ENCODE results near the gene THY1. TPM values are rescaled to one million over a fixed set of nuclear protein-coding genes. Genes with fewer than 3 reads are reported as not detected.
"Not testable (repeated sequence)": the region's sequence is repeated elsewhere in the genome, so short reads cannot be mapped to it uniquely, and the experiment has no call there.

THY1 gene
- under 1 TPM in 1 of 2 donors, not detected in 1; 0.20 TPM for total RNA-seq
- 0 reads per million in 2 donors for total RNA-seq

- Mint-ChIP-seq H3K27ac (peak within 1 kb of the TSS; percentile 82), H3K4me1 (peaks cover 27% of the 10 kb centered on the region), H3K36me3 (ENCODE audit: low read depth) (peaks cover 3% of the 10 kb centered on the region), H3K27me3 (peaks cover 62% of the 10 kb centered on the region), H3K4me3 (peak within 1 kb of the TSS; percentile 92)
- DNase-seq (no peak), ATAC-seq (peak; percentile 20)
- no peaks in the 10 kb centered on the region for H3K9me3 ChIP-seq (ENCODE audit: control insufficient read depth, low read length, poor library complexity, severe bottlenecking)
These were observed at the start of gene THY1 for GRCh38 chr11:119422809-119423508. Gene THY1 (minus strand): TSS chr11:119423172. CDS start chr11:119420905, 2,267 bp downstream.

GRCh38 chr11:119472186-119472855 lies 49.3 kb upstream of the THY1 start:
- DNase-seq = no peak
- H3K4me3 Mint-ChIP-seq = no peak overlapping the region
- H3K9me3 ChIP-seq (ENCODE audit: control insufficient read depth, low read length, poor library complexity, severe bottlenecking) = no peaks in the 10 kb centered on the region
- no peak overlapping the region for H3K27ac Mint-ChIP-seq
- ATAC-seq = no peak
- H3K27me3 Mint-ChIP-seq = peaks cover 74% of the 10 kb centered on the region
- peaks cover 9% of the 10 kb centered on the region for H3K36me3 Mint-ChIP-seq (ENCODE audit: low read depth)
- peaks cover 3% of the 10 kb centered on the region for H3K4me1 Mint-ChIP-seq

GRCh38 chr11:119471329-119471728 lies 48.4 kb upstream of the THY1 start:
- Mint-ChIP-seq H3K4me3 (no peak overlapping the region), H3K27me3 (peaks cover 68% of the 10 kb centered on the region)
- ATAC-seq = no peak

GRCh38 chr11:119470317-119471291 lies 47.6 kb upstream of the THY1 start:
- ATAC-seq = no peak
- Mint-ChIP-seq H3K36me3 (ENCODE audit: low read depth) (peaks cover 9% of the 10 kb centered on the region), H3K27me3 (peaks cover 63% of the 10 kb centered on the region), H3K4me3 (no peak overlapping the region), H3K27ac (no peak overlapping the region), H3K4me1 (no peaks in the 10 kb centered on the region)
- no peak for DNase-seq
- H3K9me3 ChIP-seq (ENCODE audit: control insufficient read depth, low read length, poor library complexity, severe bottlenecking) = no peaks in the 10 kb centered on the region

More at GRCh38 chr11:119471329-119471728, 48.4 kb upstream of the THY1 start:
- Mint-ChIP-seq H3K36me3 (ENCODE audit: low read depth) (peaks cover 9% of the 10 kb centered on the region), H3K4me1 (peaks cover 3% of the 10 kb centered on the region), H3K27ac (no peak overlapping the region)
- no peak for DNase-seq
- no peaks in the 10 kb centered on the region for H3K9me3 ChIP-seq (ENCODE audit: control insufficient read depth, low read length, poor library complexity, severe bottlenecking)

DNA sequence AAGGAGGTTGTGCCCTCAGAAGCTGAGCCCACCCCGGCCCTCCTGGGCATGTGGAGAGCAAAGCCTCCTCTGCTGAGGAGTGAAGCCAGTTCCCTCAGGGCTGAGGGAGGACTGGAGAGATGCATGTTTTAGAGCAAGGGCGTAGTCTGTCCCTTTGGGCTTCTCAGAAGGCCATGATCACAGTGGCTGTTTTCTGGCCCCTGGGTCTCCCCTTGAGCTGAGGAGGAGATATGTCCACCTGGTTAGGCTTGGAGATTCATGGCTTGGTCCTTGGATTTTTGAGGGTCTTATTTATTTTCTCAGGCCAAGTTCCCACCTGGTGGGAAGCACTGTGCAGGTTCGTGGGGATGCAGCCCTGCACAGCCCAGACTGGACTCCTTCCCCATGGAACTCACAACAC lies 46.5 kb upstream of the THY1 start:
- H3K27ac Mint-ChIP-seq = no peak overlapping the region
- H3K4me1 Mint-ChIP-seq = no peaks in the 10 kb centered on the region
- peaks cover 54% of the 10 kb centered on the region for H3K27me3 Mint-ChIP-seq
- H3K4me3 Mint-ChIP-seq = no peak overlapping the region
- peaks cover 7% of the 10 kb centered on the region for H3K36me3 Mint-ChIP-seq (ENCODE audit: low read depth)
- H3K9me3 ChIP-seq (ENCODE audit: control insufficient read depth, low read length, poor library complexity, severe bottlenecking) = no peaks in the 10 kb centered on the region
- DNase-seq (no peak), ATAC-seq (no peak)

GRCh38 chr11:119468511-119468910 lies 45.5 kb upstream of the THY1 start:
- H3K27ac Mint-ChIP-seq = no peak overlapping the region
- H3K4me3 Mint-ChIP-seq = no peak overlapping the region
- no peaks in the 10 kb centered on the region for H3K9me3 ChIP-seq (ENCODE audit: control insufficient read depth, low read length, poor library complexity, severe bottlenecking)
- H3K36me3 Mint-ChIP-seq (ENCODE audit: low read depth) = peaks cover 7% of the 10 kb centered on the region
- no peaks in the 10 kb centered on the region for H3K4me1 Mint-ChIP-seq
- ATAC-seq (no peak), DNase-seq (no peak)
- H3K27me3 Mint-ChIP-seq = peaks cover 51% of the 10 kb centered on the region

- Mint-ChIP-seq H3K27ac (no peak overlapping the region), H3K4me3 (no peak overlapping the region), H3K36me3 (ENCODE audit: low read depth) (peaks cover 3% of the 10 kb centered on the region), H3K27me3 (peaks cover 19% of the 10 kb centered on the region), H3K4me1 (no peaks in the 10 kb centered on the region)
- H3K9me3 ChIP-seq (ENCODE audit: control insufficient read depth, low read length, poor library complexity, severe bottlenecking) = no peaks in the 10 kb centered on the region
- no peak for DNase-seq
- ATAC-seq = no peak
These were observed 38.4 kb upstream of the THY1 start for GRCh38 chr11:119461229-119461963.

- H3K27me3 Mint-ChIP-seq = peaks cover 26% of the 10 kb centered on the region
- no peak for DNase-seq
- no peak overlapping the region for H3K27ac Mint-ChIP-seq
- ATAC-seq = no peak
- peaks cover 3% of the 10 kb centered on the region for H3K36me3 Mint-ChIP-seq (ENCODE audit: low read depth)
- no peaks in the 10 kb centered on the region for H3K9me3 ChIP-seq (ENCODE audit: control insufficient read depth, low read length, poor library complexity, severe bottlenecking)
- H3K4me3 Mint-ChIP-seq = no peak overlapping the region
- H3K4me1 Mint-ChIP-seq = no peaks in the 10 kb centered on the region
These were observed 37.6 kb upstream of the THY1 start for GRCh38 chr11:119460582-119460981.

DNA sequence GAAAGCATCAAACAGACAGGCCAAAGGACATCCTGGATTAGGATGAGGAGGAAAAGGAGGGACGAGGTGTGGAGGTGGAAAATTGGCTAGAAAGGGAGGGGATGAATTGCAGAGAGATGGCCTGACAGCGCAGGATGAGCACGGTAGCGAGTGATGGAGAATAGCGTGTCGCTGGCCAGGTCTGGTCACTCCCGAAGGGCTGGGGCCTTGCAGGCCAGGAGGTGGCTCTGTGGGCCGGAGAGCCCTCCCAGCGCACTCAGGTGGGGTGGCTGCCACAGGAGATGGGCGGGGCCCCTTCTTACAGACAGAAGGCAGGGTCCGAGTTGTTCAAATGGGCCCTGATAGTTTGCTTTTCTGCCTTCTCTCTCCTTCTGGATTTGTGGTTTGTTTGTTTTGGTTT lies 37.1 kb upstream of the THY1 start:
- H3K9me3 ChIP-seq (ENCODE audit: control insufficient read depth, low read length, poor library complexity, severe bottlenecking) = no peaks in the 10 kb centered on the region
- Mint-ChIP-seq H3K27ac (no peak overlapping the region), H3K4me3 (no peak overlapping the region), H3K27me3 (peaks cover 29% of the 10 kb centered on the region), H3K36me3 (ENCODE audit: low read depth) (peaks cover 3% of the 10 kb centered on the region), H3K4me1 (no peaks in the 10 kb centered on the region)
- no peak for DNase-seq
- no peak for ATAC-seq

GRCh38 chr11:119459293-119459976 lies 36.5 kb upstream of the THY1 start:
- Mint-ChIP-seq H3K27ac (no peak overlapping the region), H3K36me3 (ENCODE audit: low read depth) (peaks cover 3% of the 10 kb centered on the region), H3K27me3 (peaks cover 32% of the 10 kb centered on the region), H3K4me1 (no peaks in the 10 kb centered on the region), H3K4me3 (no peak overlapping the region)
- ATAC-seq = no peak
- no peak for DNase-seq
- no peaks in the 10 kb centered on the region for H3K9me3 ChIP-seq (ENCODE audit: control insufficient read depth, low read length, poor library complexity, severe bottlenecking)

DNA sequence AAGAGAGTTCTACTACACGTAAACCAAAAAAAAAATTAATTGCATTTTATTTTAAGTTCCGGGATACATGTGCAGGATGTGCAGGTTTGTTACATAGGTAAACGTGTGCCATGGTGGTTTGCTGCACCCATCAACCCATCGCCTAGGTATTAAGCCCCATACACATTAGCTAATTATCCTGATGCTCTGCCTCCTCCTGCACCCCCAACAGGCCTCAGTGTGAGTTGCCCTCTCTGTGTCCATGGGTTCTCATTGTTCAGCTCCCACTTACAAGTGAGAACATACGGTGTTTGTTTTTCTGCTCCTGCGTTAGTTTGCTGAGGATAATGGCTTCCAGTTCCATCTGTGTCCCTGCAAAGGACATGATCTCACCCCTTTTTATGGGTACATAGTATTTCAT lies 32.7 kb upstream of the THY1 start:
- DNase-seq, H3K27ac Mint-ChIP-seq, ATAC-seq: not testable (repeated sequence)

DNA sequence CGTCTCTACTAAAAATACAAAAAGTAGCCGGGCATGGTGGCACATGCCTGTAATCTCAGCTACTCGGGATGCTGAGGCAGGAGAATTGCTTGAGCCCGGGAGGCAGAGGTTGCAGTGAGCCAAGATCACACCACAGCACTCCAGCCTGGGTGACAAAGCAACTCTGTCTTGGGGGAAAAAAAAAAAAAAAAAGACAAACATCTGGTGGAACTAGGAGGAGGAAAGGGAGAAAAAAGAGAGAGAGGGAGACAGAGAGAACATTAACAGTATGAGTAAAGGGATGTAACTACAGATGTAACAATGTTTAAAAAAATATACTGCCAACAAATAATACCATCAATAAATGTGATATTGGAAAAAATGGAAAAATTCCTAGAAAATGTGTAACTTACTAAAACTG lies 32.3 kb upstream of the THY1 start:
- not testable (repeated sequence) for H3K9me3 ChIP-seq (ENCODE audit: control insufficient read depth, low read length, poor library complexity, severe bottlenecking); ATAC-seq; DNase-seq; H3K4me1 Mint-ChIP-seq; H3K36me3 Mint-ChIP-seq (ENCODE audit: low read depth); H3K27ac Mint-ChIP-seq; H3K4me3 Mint-ChIP-seq
- peaks cover 55% of the 10 kb centered on the region for H3K27me3 Mint-ChIP-seq

More for the DNA sequence above, 32.7 kb upstream of the THY1 start:
- not testable (repeated sequence) for H3K9me3 ChIP-seq (ENCODE audit: control insufficient read depth, low read length, poor library complexity, severe bottlenecking); H3K4me1 Mint-ChIP-seq; H3K4me3 Mint-ChIP-seq; H3K36me3 Mint-ChIP-seq (ENCODE audit: low read depth)
- H3K27me3 Mint-ChIP-seq = peaks cover 50% of the 10 kb centered on the region

Measured in T-helper 17 cell (primary cell).